Glomerular visceral epithelial cell (primary cell): Measurements from ENCODE around the gene TMEM158.
A peak's percentile ranks its signal among the peaks of the same experiment; 100 is the strongest.

Experiments used
- DNase-seq: peaks from one replicate; pipeline ENCODE4 v3.0.0-alpha.2; 2016; ENCODE audit errors: extremely low spot score

TMEM158 gene

GRCh38 chr3:45226206-45226915, at the start of gene TMEM158:
TSS of gene TMEM158 (minus strand) at chr3:45226287. CDS start at chr3:45226027, 260 bp downstream.
- peak; percentile 71 for DNase-seq

- no peak for DNase-seq
These were observed 49.1 kb upstream of the TMEM158 start for GRCh38 chr3:45275006-45275704.

GRCh38 chr3:45273681-45274515, 47.8 kb upstream of the TMEM158 start:
- no peak for DNase-seq

- no peak for DNase-seq
These were observed 46.9 kb upstream of the TMEM158 start for GRCh38 chr3:45272828-45273470.

- no peak for DNase-seq
These were observed 46.1 kb upstream of the TMEM158 start for GRCh38 chr3:45272032-45272810.

DNA sequence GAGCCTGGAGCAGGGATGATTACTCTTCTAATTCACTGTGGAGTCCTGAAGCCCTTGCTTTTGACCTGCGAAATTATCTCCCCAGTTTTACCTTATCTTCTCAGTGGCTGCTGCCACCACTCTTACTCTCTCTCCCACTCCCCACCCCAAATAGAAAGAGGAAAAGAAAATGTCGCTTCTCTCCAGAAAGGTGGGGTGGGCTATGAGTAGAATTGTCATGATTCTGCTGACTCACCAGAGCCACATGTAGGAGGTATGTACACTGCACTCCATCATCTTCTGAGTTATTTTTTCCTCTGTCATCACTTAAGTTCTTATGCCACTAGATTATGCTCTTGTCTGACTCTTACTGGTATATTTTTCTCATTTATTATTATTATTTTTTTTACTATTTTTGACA, 43.9 kb upstream of the TMEM158 start:
- no peak for DNase-seq

GRCh38 chr3:45267097-45267496, 41.0 kb upstream of the TMEM158 start:
- DNase-seq = no peak

DNA sequence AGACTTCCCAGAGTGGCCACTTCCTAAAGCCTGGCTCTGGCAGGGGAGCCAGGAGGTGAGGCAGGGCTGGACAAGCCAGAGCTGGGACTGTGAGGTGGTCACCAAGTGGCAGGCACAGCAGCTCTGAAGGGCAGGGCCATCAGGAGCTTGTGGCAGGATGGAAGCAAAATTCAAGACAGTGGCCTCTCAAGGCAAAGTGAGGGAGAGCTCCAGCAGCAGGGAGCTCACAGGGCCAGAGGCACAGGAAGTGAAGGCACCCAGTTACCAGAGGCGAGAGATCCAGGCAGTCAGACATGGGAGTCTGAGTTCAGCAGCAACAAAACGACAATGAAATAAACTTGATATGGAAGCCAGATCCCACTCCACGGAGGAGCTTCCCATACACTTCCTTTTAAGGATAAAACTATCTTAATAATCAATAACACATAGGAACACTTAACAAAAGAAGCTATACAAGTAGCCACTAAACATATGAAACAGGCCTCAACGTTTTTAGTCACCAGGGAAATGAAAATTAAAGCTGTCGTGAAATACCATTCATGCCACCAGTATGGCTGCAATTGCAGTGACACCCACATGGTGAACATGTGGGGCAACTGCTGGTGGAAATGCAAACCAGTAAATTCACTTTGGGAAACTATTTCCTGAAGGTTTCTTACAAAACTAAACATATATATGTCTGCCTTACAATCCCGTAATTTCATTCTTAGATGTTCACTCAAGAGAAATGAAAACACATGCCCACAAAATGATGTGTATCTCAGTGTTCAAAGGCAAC, 35.4 kb upstream of the TMEM158 start:
- no peak for DNase-seq

DNA sequence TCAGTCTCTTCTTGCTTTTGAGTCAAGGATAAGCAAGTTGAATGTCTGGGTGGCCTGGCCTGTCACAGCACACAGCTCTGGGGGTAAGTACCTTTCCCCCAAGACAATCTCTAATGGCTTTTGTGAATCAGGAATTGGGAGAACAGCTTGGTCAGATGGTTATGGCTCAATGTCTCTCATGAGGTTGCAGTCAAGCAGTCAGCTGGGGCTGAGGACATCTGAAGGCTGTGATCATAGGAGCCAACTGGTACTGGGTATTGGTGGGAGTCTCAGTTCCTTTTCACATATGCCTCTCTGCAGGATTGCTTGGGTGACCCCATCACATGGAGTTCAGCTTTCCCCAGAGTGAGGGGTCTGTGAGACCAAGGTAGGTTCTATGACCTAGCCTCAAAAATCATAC, 33.0 kb upstream of the TMEM158 start:
- DNase-seq = no peak

- no peak for DNase-seq
These were observed 32.2 kb upstream of the TMEM158 start for GRCh38 chr3:45258317-45258716.

- DNase-seq = no peak
These were observed 27.2 kb upstream of the TMEM158 start for GRCh38 chr3:45253316-45253715.

DNA sequence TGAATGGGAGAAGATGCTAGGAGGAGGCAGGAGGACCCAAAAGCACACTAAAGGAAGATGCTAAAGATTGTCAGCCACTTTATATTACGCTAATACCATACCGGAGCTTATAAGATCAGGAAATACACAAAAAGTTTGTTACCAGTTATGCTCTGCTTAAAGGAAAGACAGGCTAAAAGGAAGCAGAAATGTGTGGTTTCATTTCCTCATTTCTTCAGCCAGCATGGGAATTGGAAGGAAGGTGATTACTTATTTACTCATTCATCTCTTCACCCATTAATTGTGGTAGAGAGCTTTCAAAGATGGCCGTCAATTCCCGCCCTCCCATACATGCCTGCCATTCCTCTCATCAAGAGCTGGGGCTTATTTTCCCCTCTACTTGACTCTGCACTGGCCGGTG, 26.7 kb upstream of the TMEM158 start:
- no peak for DNase-seq

- DNase-seq = no peak
These were observed 23.3 kb upstream of the TMEM158 start for GRCh38 chr3:45249391-45249790.

DNA sequence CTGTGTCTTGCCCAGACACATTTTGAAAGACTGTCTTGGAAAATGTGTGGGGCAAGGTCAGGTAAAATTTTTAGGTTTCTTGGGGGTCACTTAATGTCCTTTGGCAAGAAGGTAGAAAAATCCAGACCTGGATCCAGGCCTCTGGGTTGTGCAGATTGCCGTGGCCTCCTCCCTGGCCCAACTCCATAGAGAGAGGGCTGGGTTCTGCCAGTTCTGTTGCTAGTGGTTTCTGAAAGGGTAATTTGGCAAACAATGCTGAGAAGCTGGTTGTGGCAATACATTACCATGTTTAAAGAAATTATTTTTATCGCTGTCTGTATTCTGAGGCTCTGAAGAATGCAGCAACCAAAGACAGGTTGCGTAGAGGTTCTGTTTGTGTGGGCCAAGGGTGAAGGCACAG, 20.2 kb upstream of the TMEM158 start:
- no peak for DNase-seq

DNA sequence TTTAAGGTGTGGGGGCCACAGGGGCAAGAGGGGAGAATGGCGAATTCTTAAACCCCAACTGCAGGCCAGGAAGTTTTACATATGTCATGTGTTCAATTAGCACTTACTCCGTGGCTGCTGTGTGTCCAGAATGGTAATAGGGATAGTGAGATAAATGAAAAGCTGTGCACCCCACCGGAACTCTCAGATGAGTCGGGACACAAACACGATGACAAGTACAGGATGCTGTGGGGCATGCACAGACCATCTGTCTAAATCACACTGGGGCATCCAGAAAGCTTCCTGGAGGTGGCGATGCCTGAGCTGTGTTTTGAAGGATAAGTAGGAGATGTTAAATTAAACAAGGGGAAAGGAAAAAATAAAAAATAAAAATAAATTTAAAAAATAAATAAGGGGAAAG, 18.3 kb upstream of the TMEM158 start:
- DNase-seq = no peak

DNA sequence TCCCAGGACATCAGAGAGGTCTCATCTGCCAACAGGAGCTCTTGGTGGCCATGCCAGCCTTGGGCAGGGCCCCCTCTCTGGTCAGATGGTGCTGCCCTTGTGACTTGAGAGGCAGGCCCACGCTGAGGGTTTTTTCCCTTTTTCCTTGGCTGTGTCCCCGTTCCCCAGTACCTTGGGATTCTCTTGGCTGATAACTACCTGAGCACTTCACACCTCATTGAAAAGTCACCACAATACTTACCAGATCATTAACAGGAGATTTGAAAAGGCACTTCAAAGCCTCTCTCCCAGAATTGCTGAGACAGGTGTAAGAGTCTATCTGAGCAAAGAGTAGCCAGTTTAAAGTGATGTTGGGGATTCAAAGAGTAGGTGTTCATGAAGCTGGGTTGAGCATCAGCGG, 15.1 kb upstream of the TMEM158 start:
- no peak for DNase-seq

DNA sequence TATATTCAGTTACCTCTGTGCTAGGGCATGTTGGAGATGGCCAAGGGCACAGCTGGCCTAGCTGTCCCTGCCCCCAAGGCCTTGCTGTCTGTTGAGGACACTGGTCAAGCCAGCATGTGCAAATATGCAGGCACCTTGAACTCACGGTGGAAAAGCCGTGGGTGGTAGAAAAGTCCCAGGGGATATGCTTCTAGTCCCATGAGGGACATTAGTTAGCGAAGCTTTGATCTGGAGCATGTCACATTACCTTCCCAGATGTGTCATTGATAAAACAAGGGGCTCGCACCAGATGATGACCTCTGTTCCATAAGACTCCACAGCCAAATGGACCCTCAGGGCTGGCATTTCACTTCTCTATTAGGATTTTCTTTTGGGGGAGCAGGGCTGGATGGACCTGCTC, 14.2 kb upstream of the TMEM158 start:
- no peak for DNase-seq

GRCh38 chr3:45239254-45239653, 13.2 kb upstream of the TMEM158 start:
- no peak for DNase-seq

DNA sequence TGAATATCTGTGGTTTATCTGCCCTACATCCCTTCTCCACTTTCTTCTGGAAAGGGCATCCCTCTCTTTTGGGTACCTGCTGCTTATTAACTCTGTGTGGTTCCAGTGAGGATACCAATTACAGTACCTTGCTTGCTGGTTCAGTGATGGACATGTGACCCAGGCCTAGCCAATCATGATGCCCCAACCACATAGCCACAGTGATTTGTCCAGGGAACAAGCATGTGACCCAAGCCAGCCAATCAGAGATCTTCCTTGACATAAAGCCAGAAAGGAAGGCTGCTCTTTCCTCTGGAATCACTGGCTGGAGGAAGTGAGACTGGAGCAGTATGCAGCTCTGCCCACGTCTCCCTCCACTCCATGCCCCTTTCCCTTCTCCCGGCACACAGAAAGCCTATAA, 10.9 kb upstream of the TMEM158 start:
- DNase-seq = peak; percentile 3

- no peak for DNase-seq
These were observed 9.3 kb upstream of the TMEM158 start for GRCh38 chr3:45235409-45235808.

- DNase-seq = no peak
These were observed 8.2 kb upstream of the TMEM158 start for GRCh38 chr3:45234250-45234649.
